ENCODE measurements around the gene ITPR1. TPM values are rescaled to one million over a fixed set of nuclear protein-coding genes. Genes with fewer than 3 reads are reported as not detected.
"Not testable (repeated sequence)": the region's sequence is repeated elsewhere in the genome, so short reads cannot be mapped to it uniquely, and the experiment has no call there.

Gene ITPR1
- total RNA-seq, 3 donors from 2014 or later, result 10.7 to 80.2 (median 20.7) TPM

DNA sequence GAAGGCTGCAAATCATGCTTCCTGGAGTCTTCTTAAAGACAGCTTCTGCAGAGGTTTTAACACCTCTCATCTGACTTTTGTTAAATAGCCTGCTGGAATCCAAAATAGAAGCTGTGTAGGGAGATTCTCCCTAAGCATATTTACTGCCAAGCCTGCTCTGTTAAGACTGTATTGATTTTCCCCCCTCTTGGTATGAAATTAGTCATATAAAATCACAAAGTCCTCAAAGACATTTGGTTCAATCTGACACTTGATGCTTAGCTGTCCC, 94.6 kb downstream of the ITPR1 start:
- TF ChIP-seq, protein P1, sequence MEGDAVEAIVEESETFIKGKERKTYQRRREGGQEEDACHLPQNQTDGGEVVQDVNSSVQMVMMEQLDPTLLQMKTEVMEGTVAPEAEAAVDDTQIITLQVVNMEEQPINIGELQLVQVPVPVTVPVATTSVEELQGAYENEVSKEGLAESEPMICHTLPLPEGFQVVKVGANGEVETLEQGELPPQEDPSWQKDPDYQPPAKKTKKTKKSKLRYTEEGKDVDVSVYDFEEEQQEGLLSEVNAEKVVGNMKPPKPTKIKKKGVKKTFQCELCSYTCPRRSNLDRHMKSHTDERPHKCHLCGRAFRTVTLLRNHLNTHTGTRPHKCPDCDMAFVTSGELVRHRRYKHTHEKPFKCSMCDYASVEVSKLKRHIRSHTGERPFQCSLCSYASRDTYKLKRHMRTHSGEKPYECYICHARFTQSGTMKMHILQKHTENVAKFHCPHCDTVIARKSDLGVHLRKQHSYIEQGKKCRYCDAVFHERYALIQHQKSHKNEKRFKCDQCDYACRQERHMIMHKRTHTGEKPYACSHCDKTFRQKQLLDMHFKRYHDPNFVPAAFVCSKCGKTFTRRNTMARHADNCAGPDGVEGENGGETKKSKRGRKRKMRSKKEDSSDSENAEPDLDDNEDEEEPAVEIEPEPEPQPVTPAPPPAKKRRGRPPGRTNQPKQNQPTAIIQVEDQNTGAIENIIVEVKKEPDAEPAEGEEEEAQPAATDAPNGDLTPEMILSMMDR (IDR thresholded peaks at IDR 0.05), result no peak
- intact Hi-C loops (cut with DNase I, micrococcal nuclease), result no loop called here

DNA sequence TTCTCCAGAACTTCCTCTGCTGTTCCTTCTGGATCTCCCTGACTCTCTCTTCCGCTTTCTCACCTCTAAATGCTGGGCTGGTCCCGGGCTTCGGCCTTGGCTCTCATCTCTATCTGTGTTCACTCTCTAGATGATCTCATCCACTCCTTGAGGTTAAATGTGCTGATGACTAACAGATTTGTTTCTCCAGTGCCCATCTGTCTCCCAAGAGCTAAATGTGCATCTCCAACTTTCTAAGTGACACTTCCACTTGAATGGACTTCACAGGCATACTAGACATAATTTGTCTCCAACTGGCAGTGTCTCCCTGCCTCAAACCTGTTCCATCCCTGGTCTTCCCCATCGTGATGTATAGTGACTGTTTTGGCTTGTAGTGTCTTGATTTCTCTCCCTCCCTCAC, 95.3 kb downstream of the ITPR1 start:
- DNase-seq (no peak), ATAC-seq (peak; percentile 31)
- Histone ChIP-seq H3K9me3 (no peaks in the 10 kb centered on the region), H3K4me1 (ENCODE audit: low read depth) (peaks cover 4% of the 10 kb centered on the region), H3K4me3 (no peak overlapping the region), H3K36me3 (ENCODE audit: low read depth) (no peaks in the 10 kb centered on the region)
- TF ChIP-seq, protein P1 (IDR thresholded peaks at IDR 0.05), result no peak
- intact Hi-C loops (cut with DNase I, micrococcal nuclease), result no loop called here

More for the DNA sequence above, 94.6 kb downstream of the ITPR1 start:
- ATAC-seq (no peak), DNase-seq (no peak)
- Histone ChIP-seq H3K4me3 (no peak overlapping the region), H3K36me3 (ENCODE audit: low read depth) (no peaks in the 10 kb centered on the region), H3K9me3 (no peaks in the 10 kb centered on the region), H3K4me1 (ENCODE audit: low read depth) (peaks cover 4% of the 10 kb centered on the region)

DNA sequence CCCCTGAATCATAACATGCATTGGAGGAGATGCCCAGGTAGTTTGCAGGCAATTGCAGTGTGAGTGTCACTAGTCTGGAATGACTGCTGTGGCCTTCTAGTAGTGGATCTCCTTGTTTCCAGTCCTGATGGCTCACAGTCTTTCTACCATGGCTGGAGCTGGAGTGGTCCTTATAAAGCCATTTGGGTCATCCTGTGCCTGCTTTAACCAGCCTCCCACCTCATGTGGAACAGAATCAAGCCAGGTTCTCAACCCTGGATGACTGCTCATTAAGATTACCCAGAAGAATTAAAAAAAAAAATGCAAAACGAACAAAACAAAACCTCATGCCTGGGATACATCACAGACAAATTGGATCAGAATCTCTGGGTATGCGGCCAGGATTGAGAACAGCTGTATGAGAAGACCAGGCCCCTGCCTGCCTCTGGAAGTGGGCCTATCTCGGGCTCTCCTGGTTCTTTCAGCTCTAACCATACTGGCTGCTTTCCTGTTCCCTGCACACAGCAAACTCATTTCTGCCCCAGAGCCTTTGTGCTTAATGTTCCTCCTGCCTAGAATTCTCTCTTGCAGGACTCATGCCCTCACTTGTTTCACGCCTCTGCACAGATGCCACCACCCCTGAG, 96.4 kb downstream of the ITPR1 start:
- intact Hi-C loops (cut with DNase I, micrococcal nuclease), result no loop called here
- Histone ChIP-seq H3K9me3 (no peaks in the 10 kb centered on the region), H3K4me1 (ENCODE audit: low read depth) (no peaks in the 10 kb centered on the region), H3K36me3 (ENCODE audit: low read depth) (no peaks in the 10 kb centered on the region), H3K4me3 (no peak overlapping the region)
- TF ChIP-seq, protein P1 (IDR thresholded peaks at IDR 0.05), result no peak
- DNase-seq (no peak), ATAC-seq (peak; percentile 14)

DNA sequence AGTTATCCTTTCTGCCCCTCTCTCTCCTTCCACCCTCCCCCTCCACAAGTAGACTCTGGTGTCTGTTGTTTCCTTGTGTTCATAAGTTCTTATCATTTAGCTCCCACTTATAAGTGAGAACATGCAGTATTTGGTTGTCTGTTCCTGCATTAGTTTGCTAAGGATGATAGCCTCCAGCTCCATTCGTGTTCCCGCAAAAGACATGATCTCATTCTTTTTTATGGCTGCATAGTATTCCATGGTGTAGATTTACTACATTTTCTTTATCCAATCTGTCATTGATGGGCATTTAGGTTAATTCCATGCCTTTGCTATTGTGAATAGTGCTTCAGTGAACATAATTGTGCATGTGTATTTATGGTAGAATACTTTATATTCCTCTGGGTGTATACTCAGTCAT, 97.7 kb downstream of the ITPR1 start:
- ATAC-seq; DNase-seq; intact Hi-C loops (cut with DNase I, micrococcal nuclease); H3K4me3 ChIP-seq; H3K4me1 ChIP-seq (ENCODE audit: low read depth); H3K9me3 ChIP-seq; H3K36me3 ChIP-seq (ENCODE audit: low read depth): not testable (repeated sequence)

DNA sequence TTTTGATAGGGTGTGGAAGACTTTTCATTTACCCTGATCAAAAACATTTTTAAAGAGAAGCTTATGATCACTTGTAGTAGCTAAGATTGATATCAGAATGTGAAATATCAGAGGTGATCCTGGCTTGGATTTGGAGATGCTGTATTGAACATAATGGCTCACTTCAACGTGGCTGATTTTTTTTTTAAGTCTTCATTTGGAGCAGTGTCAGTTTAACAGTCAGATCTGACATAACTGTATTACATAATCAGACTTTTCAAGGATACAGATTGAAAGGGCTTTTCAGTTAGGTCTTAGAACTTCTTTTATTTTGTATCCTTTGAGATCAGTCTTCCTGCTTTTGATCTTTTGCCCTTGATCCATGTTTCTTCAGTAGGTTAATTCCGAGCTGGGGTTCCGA, 98.5 kb downstream of the ITPR1 start:
- DNase-seq (no peak), ATAC-seq (no peak)
- intact Hi-C loops (cut with DNase I, micrococcal nuclease), result no loop called here
- TF ChIP-seq, protein P1 (IDR thresholded peaks at IDR 0.05), result no peak
- Histone ChIP-seq H3K4me1 (ENCODE audit: low read depth) (no peaks in the 10 kb centered on the region), H3K36me3 (ENCODE audit: low read depth) (no peaks in the 10 kb centered on the region), H3K9me3 (no peaks in the 10 kb centered on the region), H3K4me3 (no peak overlapping the region)

DNA sequence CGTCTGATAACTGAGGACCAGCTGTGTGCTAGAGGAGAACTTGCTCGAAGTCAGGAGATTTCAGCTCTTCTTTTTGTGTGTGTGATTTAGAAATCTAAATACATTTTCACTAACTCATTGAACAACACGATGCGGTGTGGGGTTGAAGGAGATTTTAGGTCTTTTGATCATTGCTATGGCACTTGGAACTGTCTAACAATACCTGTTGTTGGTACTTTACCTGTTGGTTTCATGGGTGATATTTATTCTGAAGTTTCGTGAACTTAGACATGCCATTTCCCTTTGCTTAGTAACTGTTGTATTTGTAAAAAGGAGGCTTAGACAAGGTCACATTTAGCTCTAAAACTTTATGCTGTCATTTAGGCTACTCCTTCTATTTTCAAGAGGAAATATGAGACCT, 99.9 kb downstream of the ITPR1 start:
- intact Hi-C loops (cut with DNase I, micrococcal nuclease), result no loop called here
- no peaks in the 10 kb centered on the region for H3K36me3 ChIP-seq (ENCODE audit: low read depth)
- DNase-seq, result no peak

More for the DNA sequence above, 99.9 kb downstream of the ITPR1 start:
- TF ChIP-seq, protein P1 (IDR thresholded peaks at IDR 0.05), result no peak
- H3K4me1 ChIP-seq (ENCODE audit: low read depth), result no peaks in the 10 kb centered on the region
- ATAC-seq, result no peak
- H3K4me3 ChIP-seq, result no peak overlapping the region
- H3K9me3 ChIP-seq, result no peaks in the 10 kb centered on the region
